ACHN (cell line): ENCODE data around the gene MAP3K7CL.
A peak's percentile ranks its signal among the peaks of the same experiment; 100 is the strongest.
"Not testable (repeated sequence)": the region's sequence is repeated elsewhere in the genome, so short reads cannot be mapped to it uniquely, and the experiment has no call there.

ENCODE experiments used
- DNase-seq: peaks from one replicate; pipeline ENCODE4 v3.0.0-alpha.2; 2015
- in situ Hi-C: cut with HindIII; loops from 2 replicates; pipeline ENCODE4 v1.10.0; 2017; ENCODE audit warnings: low sequenced_read_pairs, low pct_ligation_motif_present, low pct_unique_long_range_greater_than_20kb

MAP3K7CL gene

DNA sequence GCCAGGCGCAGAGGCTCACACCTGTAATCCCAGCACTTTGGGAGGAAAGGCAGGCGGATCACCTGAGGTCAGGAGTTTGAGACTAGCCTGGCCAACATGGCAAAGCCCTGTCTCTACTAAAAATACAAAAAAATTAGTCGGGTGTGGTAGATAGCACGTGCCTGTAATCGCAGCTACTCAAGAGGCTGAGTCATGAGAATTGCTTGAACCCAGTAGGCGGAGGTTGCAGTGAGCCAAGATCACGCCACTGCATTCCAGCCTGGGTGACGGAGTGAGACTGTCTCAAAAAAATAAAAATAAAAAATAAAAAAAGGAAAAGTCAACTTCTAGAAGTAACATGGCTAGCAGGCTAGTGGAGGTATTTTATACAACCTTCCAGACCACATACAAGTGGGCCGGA, 32.4 kb downstream of the MAP3K7CL start:
- in situ Hi-C loops, result not testable (repeated sequence)
- DNase-seq, result peak; percentile 78

DNA sequence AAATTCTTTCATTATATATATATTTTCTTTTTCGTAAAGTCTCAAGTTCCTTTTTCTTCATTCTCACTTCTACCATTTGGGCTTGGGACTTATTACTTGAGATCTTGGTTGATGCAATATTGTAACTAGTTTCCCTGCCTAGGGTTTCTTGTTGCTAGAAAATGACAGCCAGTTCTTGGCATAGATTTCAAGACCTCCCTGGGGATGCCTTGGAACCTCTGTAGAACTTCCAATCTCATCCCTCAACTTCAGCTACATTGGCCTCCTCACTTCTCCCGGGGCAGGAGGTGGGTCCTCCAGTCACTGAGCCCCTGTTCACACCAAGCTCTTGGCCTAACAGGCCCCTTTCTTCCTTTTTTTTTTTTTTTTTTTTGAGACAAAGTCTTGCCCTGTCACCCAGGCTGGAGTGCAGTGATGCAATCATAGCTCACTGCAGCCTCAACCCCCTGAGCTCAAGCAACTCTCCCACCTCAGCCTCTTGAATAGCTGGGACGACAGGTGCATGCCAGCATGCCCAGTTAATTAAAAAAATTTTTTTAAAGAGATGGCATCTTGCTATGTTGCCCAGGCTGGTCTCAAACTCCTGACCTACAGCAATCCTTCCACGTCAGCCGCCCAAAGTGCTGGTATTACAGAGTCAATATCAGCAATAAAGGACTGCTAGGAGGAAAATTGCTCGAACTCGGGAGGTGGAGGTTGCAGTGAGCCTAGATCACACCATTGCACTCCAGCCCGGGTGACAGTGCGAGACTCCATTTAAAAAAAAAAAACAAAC, 33.1 kb downstream of the MAP3K7CL start:
- peak; percentile 21 for DNase-seq
- in situ Hi-C loops, result no loop called here

GRCh38 chr21:29164323-29164942, 34.0 kb downstream of the MAP3K7CL start:
- in situ Hi-C loops, result no loop called here
- DNase-seq, result peak; percentile 84

GRCh38 chr21:29166323-29166722, 35.9 kb downstream of the MAP3K7CL start:
- in situ Hi-C loops, result no loop called here
- DNase-seq, result no peak

DNA sequence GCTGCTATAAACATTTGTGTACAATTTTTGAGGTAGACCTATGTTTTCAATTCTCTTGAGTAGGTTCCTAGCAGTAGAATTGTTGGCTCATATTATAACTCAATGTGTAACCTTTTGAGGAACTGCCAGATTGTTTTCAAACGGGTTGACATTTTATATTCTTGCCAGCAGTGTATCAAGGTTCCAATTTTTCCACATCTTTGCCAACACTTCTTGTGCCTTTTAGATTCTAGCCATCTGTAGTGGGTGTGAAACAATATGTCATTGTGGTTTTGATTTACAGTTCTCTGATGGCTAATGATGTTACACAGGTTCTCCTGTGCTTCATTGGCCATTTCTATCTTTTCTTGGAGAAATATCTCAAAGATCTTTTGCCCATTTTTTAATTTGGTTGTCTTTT, 36.4 kb downstream of the MAP3K7CL start:
- in situ Hi-C loops, result no loop called here
- no peak for DNase-seq

DNA sequence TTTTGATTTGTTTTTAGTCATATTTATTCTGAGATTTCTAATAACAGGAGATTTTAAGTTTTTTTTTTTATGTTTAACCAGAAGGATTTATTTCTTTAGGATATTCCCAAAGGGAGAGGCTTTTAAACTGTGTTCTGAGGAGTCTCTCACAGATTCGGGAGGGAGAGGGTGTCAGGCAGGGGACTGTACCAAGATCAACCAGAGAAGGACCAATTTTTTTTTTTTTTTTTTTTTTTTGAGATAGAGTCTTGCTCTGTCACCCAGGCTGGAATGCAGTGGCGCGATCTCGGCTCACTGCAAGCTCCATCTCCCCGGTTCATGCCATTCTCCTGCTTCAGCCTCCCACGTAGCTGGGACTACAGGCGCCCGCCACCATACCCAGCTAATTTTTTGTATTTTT, 37.0 kb downstream of the MAP3K7CL start:
- DNase-seq, in situ Hi-C loops: not testable (repeated sequence)

GRCh38 chr21:29168891-29169315, 38.5 kb downstream of the MAP3K7CL start:
- in situ Hi-C loops, result no loop called here
- DNase-seq, result no peak

DNA sequence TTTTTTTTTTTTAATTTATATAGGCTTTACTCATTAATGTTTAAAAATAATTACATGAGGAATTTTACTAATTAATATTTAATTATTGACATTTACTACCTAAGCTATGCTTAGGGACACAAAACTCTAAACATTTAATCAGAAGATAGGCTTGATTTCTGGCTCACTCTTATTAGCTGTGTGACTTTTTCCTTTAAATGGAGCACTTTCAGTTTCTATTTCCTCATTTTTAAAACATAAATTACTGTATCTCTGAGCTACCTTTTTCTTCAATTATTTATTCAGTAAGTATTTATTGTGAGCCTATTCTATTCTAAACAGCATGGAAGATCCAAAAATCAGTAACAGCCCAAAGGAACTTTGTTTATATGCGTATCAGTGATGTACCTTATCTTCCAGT, 40.5 kb downstream of the MAP3K7CL start:
- in situ Hi-C loops, result no loop called here
- DNase-seq, result no peak

- in situ Hi-C loops, result no loop called here
- no peak for DNase-seq
Measured at GRCh38 chr21:29172282-29172681, 41.8 kb downstream of the MAP3K7CL start.

- DNase-seq, result no peak
- in situ Hi-C loops, result no loop called here
Measured at GRCh38 chr21:29174607-29175013, 44.2 kb downstream of the MAP3K7CL start.

- in situ Hi-C loops, result no loop called here
- DNase-seq, result no peak
Measured at GRCh38 chr21:29175408-29176134, 45.1 kb downstream of the MAP3K7CL start.

DNA sequence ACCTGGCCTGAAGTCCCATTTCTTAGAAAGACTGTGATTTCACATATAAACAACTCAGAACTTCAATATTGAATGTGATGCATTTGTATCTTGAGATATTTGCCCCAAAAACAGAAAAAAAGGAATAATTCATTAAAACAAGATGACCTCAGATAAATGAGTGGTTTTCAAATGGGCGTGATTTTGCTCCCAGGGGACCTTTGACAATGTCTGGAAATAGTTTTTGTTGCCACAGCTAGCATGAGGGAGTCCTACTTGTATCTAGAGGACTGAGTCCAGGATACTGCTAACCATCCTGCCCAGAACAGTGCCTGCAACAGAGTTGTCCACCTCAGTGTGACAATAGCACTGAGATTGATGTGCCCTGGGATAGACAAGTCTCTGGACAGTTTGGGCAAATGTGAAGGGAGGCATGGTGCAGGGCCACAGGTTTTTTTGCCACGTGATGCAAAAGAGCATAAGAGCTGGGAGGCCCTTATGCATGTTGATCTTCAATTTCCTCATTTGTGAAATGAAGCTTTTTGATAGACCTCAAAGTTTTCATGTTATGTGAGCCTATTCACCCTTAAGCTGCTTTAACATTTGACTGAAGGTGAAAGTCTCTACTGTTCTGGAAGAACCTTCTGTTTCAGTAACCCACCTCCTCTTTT, 46.2 kb downstream of the MAP3K7CL start:
- no peak for DNase-seq
- in situ Hi-C loops, result no loop called here

- DNase-seq, result no peak
- in situ Hi-C loops, result no loop called here
Measured at GRCh38 chr21:29177800-29178199, 47.4 kb downstream of the MAP3K7CL start.

DNA sequence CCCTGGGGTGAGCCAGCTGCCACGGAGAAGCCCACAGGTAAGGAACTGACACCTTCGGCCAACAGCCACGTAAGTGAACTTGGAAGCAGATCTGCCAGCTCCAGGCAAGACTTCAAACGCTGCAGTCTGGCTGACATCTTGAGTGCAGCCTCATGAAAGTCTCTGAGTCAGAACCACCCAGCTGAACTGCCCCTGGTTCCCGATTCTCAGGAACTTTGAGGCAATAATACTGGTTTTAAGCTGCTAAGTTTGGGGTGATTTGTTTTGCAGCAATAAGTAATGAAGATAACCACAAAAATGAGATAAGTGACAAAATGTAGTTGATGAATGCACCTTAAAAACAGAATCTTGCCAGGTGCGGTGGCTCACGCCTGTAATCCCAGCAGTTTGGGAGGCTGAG, 48.5 kb downstream of the MAP3K7CL start:
- in situ Hi-C loops, result no loop called here

GRCh38 chr21:29179503-29179902, 49.1 kb downstream of the MAP3K7CL start:
- in situ Hi-C loops, result no loop called here
- DNase-seq, result no peak

More for the DNA sequence above, 48.5 kb downstream of the MAP3K7CL start:
- DNase-seq, result no peak

GRCh38 chr21:29181799-29182470, 51.5 kb downstream of the MAP3K7CL start:
- in situ Hi-C loops, result no loop called here
- peak; percentile 74 for DNase-seq

DNA sequence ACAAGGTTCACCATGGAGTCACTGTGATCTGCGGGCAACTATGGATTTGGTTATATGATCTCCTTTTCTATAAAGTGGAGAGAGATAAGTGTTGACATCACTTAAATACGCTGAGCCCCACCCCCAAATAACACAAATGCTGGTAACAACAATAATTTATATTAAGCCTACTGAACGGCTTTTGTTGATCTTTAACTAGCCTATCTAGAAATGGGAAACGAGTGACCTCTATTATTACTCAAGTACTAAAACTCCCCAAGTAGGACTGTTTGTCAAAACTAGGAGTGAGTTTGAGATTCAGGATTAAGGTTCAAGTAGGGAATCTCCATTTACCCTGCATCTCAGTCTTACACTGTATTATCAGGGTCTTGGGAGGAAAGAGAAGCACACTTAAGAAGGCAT, 52.2 kb downstream of the MAP3K7CL start:
- peak; percentile 42 for DNase-seq
- in situ Hi-C loops, result no loop called here

- no peak for DNase-seq
- in situ Hi-C loops, result no loop called here
Measured at GRCh38 chr21:29184037-29184436, 53.6 kb downstream of the MAP3K7CL start.

DNA sequence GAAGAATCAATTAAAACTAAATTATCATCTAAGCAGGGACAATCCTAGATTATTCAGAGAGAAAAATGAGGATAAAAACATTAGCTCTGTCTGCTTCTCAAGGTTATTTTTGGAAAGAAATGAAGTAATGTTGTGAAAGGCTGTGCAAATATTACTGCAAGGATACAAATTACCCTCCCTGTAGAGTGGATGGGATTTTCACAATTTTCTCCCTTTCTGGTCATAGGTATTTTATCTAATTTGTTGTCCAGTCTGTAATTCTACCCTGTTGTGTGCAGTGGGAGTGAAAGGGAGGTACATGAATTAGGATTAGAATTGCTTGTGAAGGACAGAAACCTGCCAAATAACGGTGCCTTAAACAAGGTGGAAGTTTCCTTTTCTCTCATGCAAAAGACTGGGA, 54.7 kb downstream of the MAP3K7CL start:
- no peak for DNase-seq
- in situ Hi-C loops, result no loop called here
